IPS DF 19.7 (cell line): ENCODE results near the gene TUBA8.
"Not testable (repeated sequence)": the region's sequence is repeated elsewhere in the genome, so short reads cannot be mapped to it uniquely, and the experiment has no call there.

Source experiments
- DNase-seq: peaks from one replicate; pipeline ENCODE4 v3.0.0-alpha.2; 2013; ENCODE audit warnings: low read depth, low spot score

Gene TUBA8

GRCh38 chr22:18105981-18106380 is 4.6 kb upstream of the TUBA8 start:
- DNase-seq = not testable (repeated sequence)

- not testable (repeated sequence) for DNase-seq
Measured at GRCh38 chr22:18106550-18107341, 3.9 kb upstream of the TUBA8 start.

DNA sequence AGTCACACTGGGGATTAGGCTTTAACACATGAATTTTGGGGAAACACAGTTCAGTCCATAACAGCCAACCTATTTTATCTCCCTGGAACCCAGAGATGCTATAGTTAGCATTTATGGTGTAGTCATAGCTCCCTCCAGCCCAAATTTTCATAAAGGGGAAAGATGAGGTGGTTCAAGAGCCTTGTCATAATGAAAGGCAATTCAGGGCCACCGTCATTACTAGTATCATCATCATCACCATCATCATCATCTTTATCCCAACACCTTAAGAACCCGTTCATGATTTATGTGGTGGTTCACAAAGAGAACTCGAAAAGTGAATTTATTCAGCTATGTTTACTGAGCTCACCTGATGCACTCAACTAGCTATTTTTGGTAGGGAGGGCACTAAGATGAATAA is 2.4 kb upstream of the TUBA8 start:
- no peak for DNase-seq

DNA sequence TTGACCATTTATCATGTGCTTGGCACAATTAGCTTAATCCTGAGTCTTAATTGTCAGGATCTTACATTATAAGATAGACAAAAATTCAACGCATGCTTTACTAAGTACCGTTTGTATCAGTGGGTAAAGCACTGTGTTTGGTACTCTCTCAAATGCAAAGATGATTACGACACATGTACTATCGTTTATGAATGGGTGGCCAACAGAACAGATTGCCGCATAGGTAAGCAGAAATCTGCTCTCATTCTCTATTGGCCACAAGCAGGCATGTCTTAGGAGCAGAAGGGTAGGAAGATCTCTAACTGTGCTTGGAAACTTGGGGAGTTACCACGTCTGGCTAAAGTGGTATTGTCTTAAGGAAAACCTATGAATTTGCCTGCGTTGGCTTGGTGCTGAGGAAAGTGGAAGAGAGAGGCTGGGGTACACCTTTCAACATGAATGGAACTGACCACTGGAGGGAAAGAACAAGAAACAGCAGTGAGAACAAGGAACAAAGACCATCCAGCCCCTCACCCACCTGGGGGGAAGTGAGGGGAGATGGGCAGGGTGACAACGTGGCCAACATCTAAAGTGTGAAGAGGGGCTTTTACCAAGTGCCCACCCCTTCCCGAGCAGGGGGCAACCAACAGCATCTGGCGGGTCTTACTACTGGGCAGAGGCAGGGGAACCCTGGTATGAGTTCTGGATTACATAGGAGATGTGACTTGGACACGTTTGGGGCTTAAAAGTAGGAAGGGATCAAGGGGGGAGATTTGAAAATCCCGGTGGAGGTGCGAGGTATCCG is 1.0 kb upstream of the TUBA8 start:
- no peak for DNase-seq

DNA sequence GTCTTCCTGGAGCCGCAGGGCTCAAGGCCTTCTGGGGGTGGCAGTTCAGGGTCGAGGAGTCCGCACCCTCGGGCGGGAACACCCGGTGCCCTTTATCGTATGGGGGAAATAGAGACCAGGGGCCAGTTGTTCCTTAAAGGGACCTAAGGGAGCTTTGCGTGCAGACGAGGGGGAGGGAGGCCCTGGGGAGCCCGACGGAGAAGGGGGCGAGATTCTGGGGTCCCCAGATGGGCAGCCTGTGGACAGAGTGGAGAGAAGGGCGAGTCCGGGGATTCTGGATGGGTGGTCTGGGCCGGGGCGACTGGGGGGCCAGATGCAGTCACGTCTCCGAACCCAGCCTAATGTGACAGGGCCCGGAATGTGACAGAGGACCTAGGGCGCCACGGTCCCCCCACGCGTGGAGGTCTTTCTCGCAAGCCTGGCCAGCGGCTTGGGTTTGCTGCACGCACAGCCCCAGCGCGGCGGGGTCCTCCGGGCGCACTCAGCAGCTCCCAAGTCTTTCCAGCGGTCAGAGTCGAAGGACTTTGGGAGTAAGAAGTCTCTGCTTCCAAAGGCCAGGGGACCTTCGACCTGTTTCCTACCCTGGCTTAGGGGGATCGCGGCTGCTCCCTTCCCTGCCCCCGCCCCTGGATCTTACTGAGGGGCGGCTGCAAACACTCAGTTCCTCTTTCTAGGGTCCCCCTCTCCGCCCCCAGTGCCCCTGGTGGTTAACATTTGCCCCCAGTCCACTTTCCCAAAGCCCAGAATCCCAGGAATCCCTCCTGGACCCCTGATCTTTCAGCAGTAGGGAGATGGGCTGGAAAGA is 547 bp downstream of the TUBA8 start:
- DNase-seq = no peak

DNA sequence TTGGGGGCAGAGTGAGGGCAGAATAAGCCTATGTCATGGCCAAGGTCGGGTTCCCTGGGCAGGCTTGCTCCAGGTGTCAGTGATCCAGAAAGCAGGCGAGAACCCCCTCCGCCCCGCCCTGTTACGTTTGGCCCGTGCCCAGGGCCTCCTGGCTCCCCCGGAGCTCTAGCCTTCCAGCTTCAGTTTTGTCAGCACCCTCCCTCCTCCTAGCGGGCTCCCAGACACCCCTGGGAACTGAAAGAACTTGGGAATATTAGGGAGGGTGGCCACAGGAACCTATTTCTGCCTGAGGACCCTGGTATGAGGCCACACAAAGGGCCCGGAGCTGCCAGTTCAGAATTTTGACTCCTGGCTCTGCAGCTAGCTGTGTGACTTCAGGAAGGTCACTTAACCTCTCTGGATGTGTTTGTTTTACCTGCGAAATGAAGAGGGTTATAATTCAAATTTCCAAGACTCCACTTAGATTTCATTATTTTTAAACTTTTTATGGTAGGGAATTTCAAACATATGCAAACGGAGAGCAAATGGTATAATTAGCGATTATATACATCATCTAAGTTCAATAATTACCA is 1.2 kb downstream of the TUBA8 start:
- DNase-seq = no peak

DNA sequence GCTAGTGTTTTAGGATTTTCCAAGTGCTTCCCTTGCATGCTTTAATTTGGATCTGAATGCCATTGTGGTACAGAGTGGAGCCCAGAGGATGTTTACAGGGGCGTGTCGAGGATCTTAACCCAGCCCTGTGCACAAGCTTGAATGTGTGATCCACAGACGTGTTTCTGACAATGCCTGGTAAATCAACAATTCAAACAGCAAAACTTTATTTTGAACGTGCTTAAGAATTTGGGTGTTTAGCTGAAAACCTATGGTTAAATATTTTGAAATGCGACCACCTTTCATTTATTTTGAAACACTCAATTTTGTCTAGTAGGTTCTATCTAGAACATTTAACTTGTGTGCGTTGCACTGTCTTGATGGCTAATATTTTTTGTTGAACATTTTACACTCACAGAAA is 1.8 kb downstream of the TUBA8 start:
- no peak for DNase-seq

- no peak for DNase-seq
Measured at GRCh38 chr22:18113680-18114394, 3.2 kb downstream of the TUBA8 start.

GRCh38 chr22:18114495-18114894 is 3.9 kb downstream of the TUBA8 start:
- no peak for DNase-seq

DNA sequence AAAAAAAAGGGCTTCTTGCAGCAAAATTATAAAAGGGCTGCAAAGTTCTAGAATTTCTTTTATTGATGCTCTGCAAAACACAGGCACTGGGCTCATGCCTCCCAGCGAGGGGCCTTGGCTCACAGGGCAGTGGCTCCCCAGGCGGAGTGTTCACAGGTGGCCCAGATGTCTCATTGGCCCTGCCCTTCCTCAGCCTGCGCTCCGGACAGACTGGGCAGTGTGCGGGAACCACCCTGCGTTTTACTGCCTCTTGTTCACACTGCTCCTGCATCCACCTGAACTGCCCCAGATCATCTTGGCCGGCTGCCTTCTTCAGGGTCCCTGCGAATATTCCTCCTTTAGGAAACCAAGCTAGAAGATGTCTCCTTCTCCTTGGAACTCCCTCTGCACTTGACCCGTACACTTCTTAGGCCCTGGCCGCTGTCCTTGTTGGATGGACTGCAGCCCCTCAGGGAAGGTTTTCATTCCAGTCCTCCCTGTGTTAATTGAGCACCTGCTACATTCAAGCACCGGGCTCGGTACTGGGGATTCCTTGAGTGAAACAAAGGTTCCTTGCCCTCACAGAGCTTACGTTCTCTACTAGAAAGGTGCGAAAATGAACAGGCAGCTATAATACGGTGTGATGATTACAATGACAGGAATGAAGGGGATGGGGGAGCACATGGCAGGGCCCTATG is 4.5 kb downstream of the TUBA8 start:
- no peak for DNase-seq

GRCh38 chr22:18115906-18116371 is 5.3 kb downstream of the TUBA8 start:
- DNase-seq = no peak

GRCh38 chr22:18116634-18117033 is 6.0 kb downstream of the TUBA8 start:
- DNase-seq = no peak

- DNase-seq = no peak
Measured at GRCh38 chr22:18118345-18118915, 7.8 kb downstream of the TUBA8 start.

DNA sequence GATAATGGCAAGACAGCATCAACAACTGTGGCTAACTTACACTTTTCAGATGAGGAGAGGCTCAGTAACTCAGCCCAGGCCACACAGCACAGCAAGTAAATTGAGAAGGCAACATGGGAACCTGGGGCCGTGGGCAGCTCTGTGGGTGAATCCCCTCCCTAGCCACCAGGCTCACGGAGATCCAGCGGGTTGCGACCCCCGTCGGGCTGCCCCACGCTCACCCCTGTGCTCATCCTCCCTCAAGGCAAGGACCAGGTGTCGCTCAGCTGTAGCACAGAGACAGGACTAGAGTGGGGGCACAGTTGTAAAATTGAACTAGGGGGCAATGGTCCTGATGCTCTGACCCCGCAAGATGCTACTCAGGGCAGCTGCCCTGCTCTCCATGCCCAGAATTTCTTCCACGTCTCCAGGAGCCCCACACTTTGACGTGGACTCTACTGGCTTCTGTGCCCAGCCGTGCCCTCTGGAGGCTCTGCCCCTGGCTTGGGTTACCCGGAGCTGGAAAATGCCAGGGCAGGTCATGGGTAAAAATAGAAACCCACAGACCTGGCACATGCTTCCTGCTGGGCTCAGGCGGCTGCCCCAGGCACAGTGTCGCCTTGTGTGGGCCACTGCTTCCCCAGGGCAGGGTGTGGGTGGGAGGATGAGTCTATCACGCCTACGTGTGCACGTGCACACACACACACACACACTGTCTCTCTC is 9.0 kb downstream of the TUBA8 start:
- DNase-seq = no peak

- no peak for DNase-seq
Measured at GRCh38 chr22:18120857-18121256, 10.2 kb downstream of the TUBA8 start.

- DNase-seq = no peak
Measured at GRCh38 chr22:18121506-18121905, 10.9 kb downstream of the TUBA8 start.

- no peak for DNase-seq
Measured at GRCh38 chr22:18121954-18122554, 11.4 kb downstream of the TUBA8 start.

DNA sequence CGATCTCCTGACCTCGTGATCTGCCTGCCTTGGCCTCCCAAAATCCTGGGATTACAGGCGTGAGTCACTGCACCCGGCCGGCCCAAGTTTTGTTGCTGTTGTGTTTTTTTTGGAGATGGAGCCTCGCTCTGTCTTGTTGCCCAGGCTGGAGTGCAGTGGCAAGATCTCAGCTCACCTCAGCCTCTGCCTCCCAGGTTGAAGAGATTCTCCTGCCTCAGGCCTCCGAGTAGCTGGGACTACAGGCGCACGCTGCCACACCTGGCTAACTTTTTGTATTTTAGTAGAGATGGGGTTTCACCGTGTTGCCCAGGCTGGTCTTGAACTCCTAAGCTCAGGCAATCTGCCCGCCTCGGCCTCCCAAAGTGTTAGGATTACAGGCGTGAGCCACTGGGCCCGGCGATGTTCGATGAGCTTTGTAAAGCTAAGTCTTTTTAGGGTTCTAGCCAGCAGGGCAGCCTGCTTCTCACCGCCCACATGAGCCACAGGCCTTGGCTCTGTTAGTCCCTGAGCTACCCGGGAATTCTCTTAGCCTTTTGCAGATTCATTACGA is 12.9 kb downstream of the TUBA8 start:
- not testable (repeated sequence) for DNase-seq

DNA sequence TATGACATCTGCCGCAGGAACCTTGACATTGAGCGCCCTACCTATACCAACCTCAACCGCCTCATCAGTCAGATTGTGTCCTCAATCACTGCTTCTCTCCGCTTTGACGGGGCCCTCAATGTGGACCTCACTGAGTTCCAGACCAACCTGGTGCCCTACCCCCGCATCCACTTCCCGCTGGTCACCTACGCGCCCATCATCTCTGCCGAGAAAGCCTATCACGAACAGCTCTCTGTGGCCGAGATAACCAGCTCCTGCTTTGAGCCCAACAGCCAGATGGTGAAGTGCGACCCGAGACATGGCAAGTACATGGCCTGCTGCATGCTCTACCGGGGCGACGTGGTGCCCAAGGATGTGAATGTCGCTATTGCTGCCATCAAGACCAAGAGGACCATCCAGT is 16.0 kb downstream of the TUBA8 start:
- DNase-seq = no peak
